ENCODE measurements around the gene CTNNA3. TPM values are rescaled to one million over a fixed set of nuclear protein-coding genes. Genes with fewer than 3 reads are reported as not detected.

CTNNA3 gene
- total RNA-seq, 1 experiment from 2014 or later = not detected

DNA sequence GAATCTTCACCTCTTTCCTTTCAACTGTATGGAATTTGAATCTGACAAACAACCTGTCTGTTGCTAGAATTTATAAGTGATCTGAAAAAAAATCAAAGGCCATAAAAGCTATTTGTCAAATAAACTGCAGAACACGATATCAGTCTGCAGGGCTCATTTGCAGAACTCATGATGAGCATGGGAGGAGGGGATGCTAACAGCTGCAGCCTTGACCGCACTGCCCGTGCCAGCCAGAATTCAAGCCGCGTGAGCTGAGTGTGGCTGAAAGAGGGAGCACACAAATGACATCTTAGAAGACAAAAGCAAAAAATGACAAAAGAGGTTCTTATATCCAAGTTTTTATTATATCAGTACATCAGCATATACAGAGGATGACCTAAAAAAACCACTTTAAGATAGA, 754.5 kb downstream of the CTNNA3 start:
- BruUV-seq (replicated peaks) = no TSS peak
- Mint-ChIP-seq H3K9me3 (ENCODE audit: low read depth, unreplicated experiment) (no peaks in the 10 kb centered on the region), H3K4me3 (ENCODE audit: low read depth, unreplicated experiment) (no peak overlapping the region), H3K36me3 (ENCODE audit: insufficient read depth, unreplicated experiment) (no peaks in the 10 kb centered on the region), H3K4me1 (ENCODE audit: low read depth, unreplicated experiment) (no peaks in the 10 kb centered on the region), H3K27ac (ENCODE audit: unreplicated experiment) (no peak overlapping the region), H3K27me3 (ENCODE audit: unreplicated experiment) (peaks cover 55% of the 10 kb centered on the region)
- intact Hi-C loops (cut with micrococcal nuclease; ENCODE audit: unreplicated experiment) = loop anchor here (10.0 kb wide), 1 partner anchor 363 kb away; no protein-coding TSS in a partner anchor
- no peak for DNase-seq
- TF ChIP-seq, protein P1, sequence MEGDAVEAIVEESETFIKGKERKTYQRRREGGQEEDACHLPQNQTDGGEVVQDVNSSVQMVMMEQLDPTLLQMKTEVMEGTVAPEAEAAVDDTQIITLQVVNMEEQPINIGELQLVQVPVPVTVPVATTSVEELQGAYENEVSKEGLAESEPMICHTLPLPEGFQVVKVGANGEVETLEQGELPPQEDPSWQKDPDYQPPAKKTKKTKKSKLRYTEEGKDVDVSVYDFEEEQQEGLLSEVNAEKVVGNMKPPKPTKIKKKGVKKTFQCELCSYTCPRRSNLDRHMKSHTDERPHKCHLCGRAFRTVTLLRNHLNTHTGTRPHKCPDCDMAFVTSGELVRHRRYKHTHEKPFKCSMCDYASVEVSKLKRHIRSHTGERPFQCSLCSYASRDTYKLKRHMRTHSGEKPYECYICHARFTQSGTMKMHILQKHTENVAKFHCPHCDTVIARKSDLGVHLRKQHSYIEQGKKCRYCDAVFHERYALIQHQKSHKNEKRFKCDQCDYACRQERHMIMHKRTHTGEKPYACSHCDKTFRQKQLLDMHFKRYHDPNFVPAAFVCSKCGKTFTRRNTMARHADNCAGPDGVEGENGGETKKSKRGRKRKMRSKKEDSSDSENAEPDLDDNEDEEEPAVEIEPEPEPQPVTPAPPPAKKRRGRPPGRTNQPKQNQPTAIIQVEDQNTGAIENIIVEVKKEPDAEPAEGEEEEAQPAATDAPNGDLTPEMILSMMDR (IDR thresholded peaks at IDR 0.05; ENCODE audit: unreplicated experiment) = no peak
- CTCF ChIA-PET = no interaction called here

- Mint-ChIP-seq H3K36me3 (ENCODE audit: insufficient read depth, unreplicated experiment) (no peaks in the 10 kb centered on the region), H3K4me1 (ENCODE audit: low read depth, unreplicated experiment) (no peaks in the 10 kb centered on the region), H3K27ac (ENCODE audit: unreplicated experiment) (no peak overlapping the region), H3K9me3 (ENCODE audit: low read depth, unreplicated experiment) (no peaks in the 10 kb centered on the region), H3K4me3 (ENCODE audit: low read depth, unreplicated experiment) (no peak overlapping the region), H3K27me3 (ENCODE audit: unreplicated experiment) (peaks cover 50% of the 10 kb centered on the region)
- TF ChIP-seq, protein P1 (IDR thresholded peaks at IDR 0.05; ENCODE audit: unreplicated experiment) = no peak
- CTCF ChIA-PET = no interaction called here
- BruUV-seq (replicated peaks) = no TSS peak
- intact Hi-C loops (cut with micrococcal nuclease; ENCODE audit: unreplicated experiment) = loop anchor here (10.0 kb wide), 1 partner anchor 364 kb away; no protein-coding TSS in a partner anchor
- no peak for DNase-seq
Observed at GRCh38 chr10:66940965-66941364, 755.0 kb downstream of the CTNNA3 start.

- CTCF ChIA-PET = interaction anchor here (0.6 to 1.0 kb wide), 2 partner anchors 132 to 830 kb away, joined by 4 to 6 read pairs; no protein-coding TSS in a partner anchor
- intact Hi-C loops (cut with micrococcal nuclease; ENCODE audit: unreplicated experiment) = loop anchor here (5.0 kb wide), 3 partner anchors 588 to 1952 kb away; no protein-coding TSS in a partner anchor
Observed at GRCh38 chr10:66934711-66935110, 761.3 kb downstream of the CTNNA3 start.

DNA sequence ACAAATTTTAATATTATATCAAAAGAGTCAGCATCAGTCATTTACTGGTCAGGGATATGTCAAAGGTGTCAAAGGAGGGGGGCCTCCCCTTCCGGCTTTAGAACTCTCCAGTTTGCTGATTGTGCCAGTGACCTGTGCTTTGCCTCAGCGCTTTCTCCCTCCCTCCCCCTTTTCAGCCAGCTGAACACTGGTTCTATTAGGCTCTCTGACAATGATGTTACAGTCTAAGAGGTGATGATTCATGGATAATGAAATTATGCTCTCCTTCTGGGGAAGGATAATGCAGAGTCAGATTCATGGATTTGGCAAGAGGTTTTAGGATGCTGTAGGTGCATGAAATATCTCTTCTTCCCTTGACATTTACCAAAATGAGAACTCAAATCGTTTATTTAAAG, 764.0 kb downstream of the CTNNA3 start:
- TF ChIP-seq, protein P1 (IDR thresholded peaks at IDR 0.05; ENCODE audit: unreplicated experiment) = no peak
- no peaks in the 10 kb centered on the region for H3K4me1 Mint-ChIP-seq (ENCODE audit: low read depth, unreplicated experiment)
- BruUV-seq (replicated peaks) = no TSS peak
- H3K27me3 Mint-ChIP-seq (ENCODE audit: unreplicated experiment) = peaks cover 48% of the 10 kb centered on the region
- H3K9me3 Mint-ChIP-seq (ENCODE audit: low read depth, unreplicated experiment) = no peaks in the 10 kb centered on the region
- intact Hi-C loops (cut with micrococcal nuclease; ENCODE audit: unreplicated experiment) = loop anchor here (2.0 to 5.0 kb wide), 4 partner anchors 345 to 1950 kb away; no protein-coding TSS in a partner anchor
- H3K36me3 Mint-ChIP-seq (ENCODE audit: insufficient read depth, unreplicated experiment) = no peaks in the 10 kb centered on the region
- no peak overlapping the region for H3K27ac Mint-ChIP-seq (ENCODE audit: unreplicated experiment)
- H3K4me3 Mint-ChIP-seq (ENCODE audit: low read depth, unreplicated experiment) = no peak overlapping the region
- no peak for DNase-seq
- CTCF ChIA-PET = interaction anchor here (0.5 to 1.5 kb wide), 2 partner anchors 589 to 666 kb away, joined by 3 to 6 read pairs; no protein-coding TSS in a partner anchor

More at GRCh38 chr10:66934711-66935110, 761.3 kb downstream of the CTNNA3 start:
- no peaks in the 10 kb centered on the region for H3K4me1 Mint-ChIP-seq (ENCODE audit: low read depth, unreplicated experiment)
- TF ChIP-seq, protein P1 (IDR thresholded peaks at IDR 0.05; ENCODE audit: unreplicated experiment) = no peak
- peaks cover 36% of the 10 kb centered on the region for H3K27me3 Mint-ChIP-seq (ENCODE audit: unreplicated experiment)
- DNase-seq = no peak
- H3K36me3 Mint-ChIP-seq (ENCODE audit: insufficient read depth, unreplicated experiment) = no peaks in the 10 kb centered on the region
- H3K4me3 Mint-ChIP-seq (ENCODE audit: low read depth, unreplicated experiment) = no peak overlapping the region
- no peak overlapping the region for H3K27ac Mint-ChIP-seq (ENCODE audit: unreplicated experiment)
- BruUV-seq (replicated peaks) = no TSS peak
- no peaks in the 10 kb centered on the region for H3K9me3 Mint-ChIP-seq (ENCODE audit: low read depth, unreplicated experiment)
